ENCODE measurements around the gene BRAP. TPM values are rescaled to one million over a fixed set of nuclear protein-coding genes. Genes with fewer than 3 reads are reported as not detected.
"Not testable (repeated sequence)": the region's sequence is repeated elsewhere in the genome, so short reads cannot be mapped to it uniquely, and the experiment has no call there.

Gene BRAP
- total and polyA plus RNA-seq, 10 donors, result 6.4 to 19.6 (median 16.5) TPM

DNA sequence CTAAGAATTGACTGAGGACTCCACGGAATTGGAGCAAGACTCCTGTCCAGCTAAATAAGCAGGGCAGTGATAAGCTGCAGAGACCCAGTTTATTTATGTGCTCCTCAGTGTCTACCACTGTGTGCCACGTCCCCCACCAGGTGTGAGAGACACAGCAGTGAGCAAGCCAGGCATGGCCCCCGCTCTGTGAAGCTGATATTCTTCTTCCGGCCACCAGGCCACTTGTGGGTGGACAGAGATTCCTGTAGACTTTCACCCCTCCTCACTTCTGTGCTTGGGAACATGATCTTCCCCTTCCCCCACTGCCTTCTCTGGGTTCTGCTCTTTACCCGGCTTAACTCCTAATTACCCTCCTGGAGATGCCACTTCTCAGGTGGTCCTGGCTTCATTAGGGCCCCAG lies 21.3 kb downstream of the BRAP start:
- no peaks in the 10 kb centered on the region for H3K4me1 ChIP-seq
- no peaks in the 10 kb centered on the region for H3K9me3 ChIP-seq
- H3K36me3 ChIP-seq, result peaks cover 5 to 100% (median 79%) of the 10 kb centered on the region in 6 donors
- no peak for DNase-seq
- intact Hi-C loops (cut with DNase I; ENCODE audit: low total_unique reads), result no loop called here
- WGBS, 5 donors, result 87 to 94% (median 93%) methylated on average over 5 of the region's 5 CpGs
- no peak for TF ChIP-seq POLR2A (IDR thresholded peaks at IDR 0.05)
- TF ChIP-seq, protein P1, sequence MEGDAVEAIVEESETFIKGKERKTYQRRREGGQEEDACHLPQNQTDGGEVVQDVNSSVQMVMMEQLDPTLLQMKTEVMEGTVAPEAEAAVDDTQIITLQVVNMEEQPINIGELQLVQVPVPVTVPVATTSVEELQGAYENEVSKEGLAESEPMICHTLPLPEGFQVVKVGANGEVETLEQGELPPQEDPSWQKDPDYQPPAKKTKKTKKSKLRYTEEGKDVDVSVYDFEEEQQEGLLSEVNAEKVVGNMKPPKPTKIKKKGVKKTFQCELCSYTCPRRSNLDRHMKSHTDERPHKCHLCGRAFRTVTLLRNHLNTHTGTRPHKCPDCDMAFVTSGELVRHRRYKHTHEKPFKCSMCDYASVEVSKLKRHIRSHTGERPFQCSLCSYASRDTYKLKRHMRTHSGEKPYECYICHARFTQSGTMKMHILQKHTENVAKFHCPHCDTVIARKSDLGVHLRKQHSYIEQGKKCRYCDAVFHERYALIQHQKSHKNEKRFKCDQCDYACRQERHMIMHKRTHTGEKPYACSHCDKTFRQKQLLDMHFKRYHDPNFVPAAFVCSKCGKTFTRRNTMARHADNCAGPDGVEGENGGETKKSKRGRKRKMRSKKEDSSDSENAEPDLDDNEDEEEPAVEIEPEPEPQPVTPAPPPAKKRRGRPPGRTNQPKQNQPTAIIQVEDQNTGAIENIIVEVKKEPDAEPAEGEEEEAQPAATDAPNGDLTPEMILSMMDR (IDR thresholded peaks at IDR 0.05 in 8 of 11, conservative IDR thresholded peaks at IDR 0.05 in 3 of 11), result no peak
- TF ChIP-seq POLR2AphosphoS5 (IDR thresholded peaks at IDR 0.05), result no peak
- no peak overlapping the region for H3K4me3 ChIP-seq
- H3K27me3 ChIP-seq (replicated peaks in 1 of 7), result no peaks in the 10 kb centered on the region
- H3K27ac ChIP-seq, result peak overlapping the region in 1 of 8 donors; percentile 26

DNA sequence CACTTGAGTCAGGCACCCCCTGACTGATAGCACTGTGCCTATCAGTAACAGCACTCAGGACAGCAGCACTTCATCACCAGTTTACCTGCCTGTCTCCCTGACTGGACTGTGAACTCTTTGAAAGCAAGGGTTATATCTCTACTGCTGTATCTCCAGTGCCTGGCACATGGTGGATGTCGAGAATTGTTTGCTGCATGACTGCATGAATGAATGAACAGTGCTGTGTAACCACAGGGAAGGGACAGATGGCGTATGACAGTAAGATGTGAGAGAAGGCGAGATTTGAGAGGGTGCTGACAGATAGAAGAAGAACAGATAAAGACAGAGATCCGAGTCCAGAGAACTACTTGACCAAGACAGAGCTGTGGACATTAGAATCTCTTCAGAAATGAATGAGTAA lies 29.7 kb downstream of the BRAP start:
- Histone ChIP-seq H3K4me3 (no peak overlapping the region), H3K9me3 (no peaks in the 10 kb centered on the region), H3K36me3 (peaks cover 7 to 100% (median 95%) of the 10 kb centered on the region in 6 donors), H3K27ac (no peak overlapping the region), H3K4me1 (peaks cover 0 to 6% (median 0%) of the 10 kb centered on the region in 6 donors), H3K27me3 (replicated peaks in 1 of 7) (no peaks in the 10 kb centered on the region)
- DNase-seq, result no peak
- intact Hi-C loops (cut with DNase I; ENCODE audit: low total_unique reads), result no loop called here
- TF ChIP-seq POLR2AphosphoS5 (IDR thresholded peaks at IDR 0.05) (no peak), POLR2A (IDR thresholded peaks at IDR 0.05) (no peak)
- TF ChIP-seq, protein P1 (IDR thresholded peaks at IDR 0.05 in 8 of 11, conservative IDR thresholded peaks at IDR 0.05 in 3 of 11), result no peak
- WGBS, 5 donors, result 92 to 99% (median 96%) methylated on average over 4 of the region's 4 CpGs

DNA sequence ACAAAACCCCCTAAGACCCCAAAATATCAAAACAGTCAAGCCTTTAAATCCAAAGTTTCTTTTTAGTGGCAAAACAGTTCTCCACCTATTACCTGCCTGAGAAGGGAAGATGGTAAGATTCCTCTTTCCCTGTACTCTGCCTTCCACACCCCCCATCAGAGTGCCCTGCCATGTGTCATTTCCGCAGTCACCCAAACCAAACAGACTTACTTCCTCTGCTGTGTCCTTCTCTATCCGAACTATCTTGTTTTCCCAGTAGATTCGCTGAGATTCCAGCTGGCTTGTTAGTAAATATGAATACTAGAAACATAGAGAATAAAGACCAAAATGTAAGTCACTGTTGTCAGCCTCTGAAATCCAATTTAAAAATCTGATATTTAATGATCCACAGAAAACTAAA lies 30.4 kb downstream of the BRAP start:
- no peak for DNase-seq
- H3K36me3 ChIP-seq, result peaks cover 7 to 100% (median 96%) of the 10 kb centered on the region in 6 donors
- H3K4me3 ChIP-seq, result no peak overlapping the region
- no peaks in the 10 kb centered on the region for H3K9me3 ChIP-seq
- H3K4me1 ChIP-seq, result peaks cover 0 to 6% (median 0%) of the 10 kb centered on the region in 6 donors
- no peak overlapping the region for H3K27ac ChIP-seq
- H3K27me3 ChIP-seq (replicated peaks in 1 of 7), result no peaks in the 10 kb centered on the region
- 94 to 97% (median 95%) methylated on average over 3 of the region's 3 CpGs for WGBS, 5 donors
- intact Hi-C loops (cut with DNase I; ENCODE audit: low total_unique reads), result no loop called here
- TF ChIP-seq POLR2AphosphoS5 (IDR thresholded peaks at IDR 0.05) (no peak), POLR2A (IDR thresholded peaks at IDR 0.05) (no peak)
- TF ChIP-seq, protein P1 (IDR thresholded peaks at IDR 0.05 in 8 of 11, conservative IDR thresholded peaks at IDR 0.05 in 3 of 11), result no peak

DNA sequence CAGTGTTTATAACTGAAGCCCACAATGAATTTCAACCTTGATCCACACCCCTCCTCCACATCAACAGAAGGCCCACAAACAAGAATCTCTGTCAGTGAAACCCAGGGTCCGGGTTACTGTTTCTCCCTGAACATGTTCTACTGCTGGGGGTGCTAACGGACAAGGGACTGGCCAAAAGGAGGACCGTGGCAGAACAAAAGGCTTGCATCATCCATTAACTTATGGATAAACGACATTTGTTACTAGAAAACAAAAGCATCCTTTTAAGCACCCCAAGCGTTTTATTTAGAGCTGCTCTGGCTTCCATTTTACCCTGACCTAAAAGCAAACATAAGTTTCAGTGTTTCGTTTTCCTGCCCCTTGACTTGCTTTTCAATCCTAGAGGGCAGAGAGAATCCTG lies 32.2 kb downstream of the BRAP start:
- Histone ChIP-seq H3K4me1 (peaks cover 0 to 6% (median 0%) of the 10 kb centered on the region in 6 donors), H3K4me3 (no peak overlapping the region), H3K9me3 (no peaks in the 10 kb centered on the region), H3K27me3 (replicated peaks in 1 of 7) (no peaks in the 10 kb centered on the region), H3K27ac (no peak overlapping the region), H3K36me3 (peaks cover 9 to 100% (median 96%) of the 10 kb centered on the region in 6 donors)
- intact Hi-C loops (cut with DNase I; ENCODE audit: low total_unique reads), result no loop called here
- TF ChIP-seq POLR2AphosphoS5 (IDR thresholded peaks at IDR 0.05), result no peak
- TF ChIP-seq, protein P1 (IDR thresholded peaks at IDR 0.05 in 8 of 11, conservative IDR thresholded peaks at IDR 0.05 in 3 of 11), result no peak
- no peak for TF ChIP-seq POLR2A (IDR thresholded peaks at IDR 0.05)
- DNase-seq, result no peak
- WGBS, 5 donors, result 90 to 96% (median 92%) methylated on average over 6 of the region's 6 CpGs

DNA sequence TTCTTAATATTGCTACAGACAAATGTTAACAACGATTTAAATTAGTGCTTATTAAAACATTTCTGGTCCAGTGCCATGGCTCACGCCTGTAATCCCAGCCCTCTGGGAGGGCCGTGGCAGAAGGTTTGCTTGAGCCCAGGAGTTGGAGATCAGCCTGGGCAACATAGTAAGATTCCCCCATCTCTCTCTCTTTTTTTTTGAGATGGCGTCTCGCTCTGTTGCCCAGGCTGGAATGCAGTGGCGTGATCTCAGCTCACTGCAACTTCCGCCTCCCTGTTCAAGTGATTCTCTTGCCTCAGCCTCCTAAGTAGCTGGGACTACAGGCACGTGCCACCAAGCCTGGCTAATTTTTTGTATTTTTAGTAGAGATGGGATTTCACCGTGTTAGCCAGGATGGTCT lies 33.2 kb downstream of the BRAP start:
- 93 to 98% (median 95%) methylated on average over 9 of the region's 9 CpGs for WGBS, 5 donors
- peaks cover 9 to 100% (median 95%) of the 10 kb centered on the region in 6 donors for H3K36me3 ChIP-seq
- DNase-seq; H3K27ac ChIP-seq; H3K4me1 ChIP-seq; intact Hi-C loops (cut with DNase I; ENCODE audit: low total_unique reads); H3K9me3 ChIP-seq; H3K27me3 ChIP-seq (replicated peaks in 1 of 7); H3K4me3 ChIP-seq: not testable (repeated sequence)

Data from spleen (tissue), 11 donors.